GM12878 (cell line): ENCODE results near the gene C15orf61. TPM values are rescaled to one million over a fixed set of nuclear protein-coding genes. Genes with fewer than 3 reads are reported as not detected.

ENCODE experiments used
- ATAC-seq: fragments of 200-7000 bp; cut with Tn5 transposase; 3 replicates; pipeline ENCODE4 v1.9.1; 2020; ENCODE audit warnings: mild to moderate bottlenecking, moderate library complexity
- BruUV-seq: library from RNA; stranded (reverse); fragments of 400-500 nt; replicated peaks from 2 replicates; lab custom pipeline; 2021; lab: Mats Ljungman, UMichigan
- CTCF ChIA-PET: fragments of 300-600 bp; sonication (Branson Sonifier 250); formaldehyde crosslinking; extraction: SDS; loops from one replicate; lab custom pipeline; 2021; ENCODE audit warnings: inconsistent platforms; lab: Yijun Ruan, JAX
- POLR2A ChIA-PET: fragments of 350-600 bp; formaldehyde crosslinking; extraction: SDS; loops from one replicate; lab custom pipeline; 2021; ENCODE audit warnings: inconsistent platforms; lab: Charles Lee
- RAD21 ChIA-PET: fragments of 300-600 bp; sonication (Branson Sonifier 250); formaldehyde crosslinking; loops from one replicate; lab custom pipeline; 2023; ENCODE audit warnings: antibody characterized with exemption; ENCODE audit not compliant: unreplicated experiment; lab: Charles Lee
- SMC1A ChIA-PET: fragments of 300-600 bp; sonication (Branson Sonifier 250); formaldehyde crosslinking; loops from one replicate; lab custom pipeline; 2023; ENCODE audit not compliant: unreplicated experiment, uncharacterized antibody; lab: Charles Lee
- DNase-seq: peaks from one replicate; pipeline ENCODE4 v3.0.0-alpha.2; 2011; ENCODE audit warnings: low read depth, low spot score
- FAIRE-seq: peaks from 3 replicates; lab custom pipeline; 2011; peaks lifted over from hg19 to GRCh38; lab: Jason Lieb, UNC
- H2AFZ ChIP-seq: 2 replicates; pipeline ENCODE4 v1.6.0; 2011; ENCODE audit warnings: low read depth, low read length, control low read depth; ENCODE audit not compliant: control insufficient read depth
- H3K27ac ChIP-seq: 2 replicates; pipeline ENCODE4 v1.5.1; 2011; ENCODE audit warnings: control low read depth; ENCODE audit not compliant: control insufficient read depth, insufficient read depth
- H3K27me3 ChIP-seq, 2 experiments: replicated peaks in 1 of 2; 2 replicates each; pipeline versions ENCODE4 v1.6.0 to v1.6.1; 2011; ENCODE audit warnings: low read length in 1 of 2; ENCODE audit not compliant: control insufficient read depth in 2 of 2, insufficient read depth in 2 of 2
- H3K36me3 ChIP-seq, 2 experiments: 2 replicates each; pipeline ENCODE4 v1.5.1; 2011; ENCODE audit warnings: low read length in 1 of 2; ENCODE audit not compliant: control insufficient read depth in 2 of 2, insufficient read depth in 2 of 2
- H3K4me1 ChIP-seq: 2 replicates; pipeline ENCODE4 v1.6.1; 2011; ENCODE audit warnings: mild to moderate bottlenecking, low read length, moderate library complexity, mixed read lengths; ENCODE audit not compliant: control insufficient read depth, insufficient read depth
- H3K4me2 ChIP-seq: 2 replicates; pipeline ENCODE4 v1.6.0; 2011; ENCODE audit warnings: control low read depth; ENCODE audit not compliant: control insufficient read depth, insufficient read depth
- H3K4me3 ChIP-seq: fragments of 200-600 bp; sonication (generic); 2 replicates; pipeline ENCODE4 v1.5.1; 2016
- H3K79me2 ChIP-seq: 2 replicates; pipeline ENCODE4 v1.6.0; 2011; ENCODE audit warnings: low read length; ENCODE audit not compliant: control insufficient read depth, insufficient read depth
- H3K9ac ChIP-seq: 2 replicates; pipeline ENCODE4 v1.8.0; 2011; ENCODE audit warnings: low read length, control low read depth, mixed read lengths; ENCODE audit not compliant: control insufficient read depth, insufficient read depth
- H3K9me3 ChIP-seq: replicated peaks from 3 replicates; pipeline ENCODE4 v1.5.1; 2011; ENCODE audit warnings: mild to moderate bottlenecking, low read length; ENCODE audit not compliant: control insufficient read depth, insufficient read depth
- H4K20me1 ChIP-seq: 2 replicates; pipeline ENCODE4 v1.6.0; 2011; ENCODE audit not compliant: control insufficient read depth, insufficient read depth
- BCL11A ChIP-seq: IDR thresholded peaks from 2 replicates; pipeline ENCODE4 v1.6.1; 2011; ENCODE audit warnings: low read depth, low read length
- FOXK2 ChIP-seq: fragments of 450-650 bp; IDR thresholded peaks from 2 replicates; pipeline ENCODE4 v1.6.1; 2017; ENCODE audit warnings: mild to moderate bottlenecking, moderate library complexity
- JUND ChIP-seq: IDR thresholded peaks from 2 replicates; pipeline ENCODE4 v1.6.1; 2012; ENCODE audit warnings: low read depth, mild to moderate bottlenecking, low read length, improper control_type of control experiment, moderate library complexity
- POU2F2 ChIP-seq: IDR thresholded peaks from 3 replicates; pipeline ENCODE4 v1.6.1; 2011; ENCODE audit warnings: low read depth, mild to moderate bottlenecking, low read length, borderline replicate concordance
- ZBTB11 ChIP-seq: fragments of 450-650 bp; formaldehyde crosslinking; IDR thresholded peaks from 2 replicates; pipeline ENCODE4 v1.5.0; 2022; ENCODE audit warnings: mild to moderate bottlenecking, missing genetic modification characterization
- WGBS: methylation state at CpG from one replicate; pipeline ENCODE4 v1.1.6; 2016; ENCODE audit warnings: low lambda C conversion rate; ENCODE audit not compliant: insufficient replicate concordance, insufficient coverage; ENCODE audit errors: missing lambda C conversion rate; 5-methylcytosine and 5-hydroxymethylcytosine counted together
- in situ Hi-C: fragments of 300-500 bp; cut with MboI; formaldehyde crosslinking; loops from 9 replicates; pipeline ENCODE4 v1.14.3; 2018; ENCODE audit warnings: mixed read lengths
- intact Hi-C: fragments of 100-400 bp; cut with micrococcal nuclease; formaldehyde crosslinking; loops from one replicate; pipeline ENCODE4 v1.14.2; 2022; ENCODE audit not compliant: unreplicated experiment
- polyA plus RNA-seq, 11 experiments: library from polyadenylated mRNA; depleted of rRNA in 4 of 11; unstranded in 6 of 11; stranded (reverse) in 5 of 11; fragments of >200 nt; fragmentation: Nextera tagmentation in 4 of 11; fragmentation: Illumina TruSeq in 1 of 11; extraction: Ambion mirVana in 4 of 11; extraction: Trizol in 1 of 11; gene quantifications; 1 replicate in 1 of 11; 2 replicates in 10 of 11; pipeline versions ENCODE4 v1.2.1 to v1.2.3, GENCODE V29; 2011 to 2016; ENCODE audit warnings: inconsistent platforms in 2 of 11, missing spikeins in 2 of 11, low read depth in 1 of 11
- total RNA-seq, 4 experiments: library from RNA; depleted of rRNA in 3 of 4; stranded (reverse); fragments of >200 nt in 3 of 4; fragmentation: Illumina TruSeq in 1 of 4; extraction: Trizol in 1 of 4; gene quantifications; 2 replicates each; pipeline versions ENCODE4 v1.2.1 to v1.2.3, GENCODE V29; 2013 to 2021

The C15orf61 gene
- total and polyA plus RNA-seq, 10 of the 15 experiments (the other 5 are each of a cell fraction or from before 2014, with no cell fraction given) = 1.4 to 8.7 (median 4.3) TPM

- no peak overlapping the region for H3K4me3 ChIP-seq
- POLR2A ChIA-PET = interaction anchor here (1.5 kb wide), 1 partner anchor 13 kb away, joined by 7 read pairs; no protein-coding TSS in a partner anchor
- SMC1A ChIA-PET = interaction anchor here (1.0 to 3.9 kb wide), 9 partner anchors 8 to 45 kb away, joined by 3 to 19 read pairs (median 4); partner anchors contain the start of gene C15orf61
- peaks cover 3% of the 10 kb centered on the region in 2 experiments; a peak in 1 of 4 replicates for H3K36me3 ChIP-seq
- peak; percentile 52 for ATAC-seq
- H2AFZ ChIP-seq = no peak overlapping the region
- in situ Hi-C loops = loop anchor here (25.0 kb wide), 1 partner anchor 1263 kb away; the partner anchor contains the start of gene ANP32A
- TF ChIP-seq JUND (no peak), POU2F2 (peak; percentile 34; the same call in 1 of the 3 replicates)
- TF ChIP-seq, all 136 proteins: peak for 1
- Histone ChIP-seq H3K4me2 (no peak overlapping the region), H3K27me3 (no peaks in the 10 kb centered on the region), H3K27ac (no peak overlapping the region), H3K4me1 (peaks cover 5% of the 10 kb centered on the region), H3K9me3 (no peaks in the 10 kb centered on the region), H3K79me2 (no peaks in the 10 kb centered on the region), H4K20me1 (no peaks in the 10 kb centered on the region), H3K9ac (no peak overlapping the region)
- 89% methylated on average over 8 of the region's 8 CpGs for WGBS
- FAIRE-seq (no peak), DNase-seq (no peak)
- intact Hi-C loops = no loop called here
- ChIA-PET RAD21 (interaction anchor here (0.7 to 1.3 kb wide), 4 partner anchors 27 to 92 kb away, joined by 3 read pairs; partner anchors contain the start of gene C15orf61), CTCF (interaction anchor here (0.8 to 1.5 kb wide), 6 partner anchors 11 to 287 kb away, joined by 3 to 6 read pairs (median 5); no protein-coding TSS in a partner anchor)
- BruUV-seq = no TSS peak
These were observed 28.1 kb downstream of the C15orf61 start for GRCh38 chr15:67548862-67549651.

GRCh38 chr15:67549736-67550135 lies 28.8 kb downstream of the C15orf61 start:
- in situ Hi-C loops (loop anchor here (25.0 kb wide), 1 partner anchor 1263 kb away; the partner anchor contains the start of gene ANP32A), intact Hi-C loops (no loop called here)
- CTCF ChIA-PET = interaction anchor here (0.8 to 1.5 kb wide), 6 partner anchors 11 to 286 kb away, joined by 3 to 6 read pairs (median 5); no protein-coding TSS in a partner anchor
- peaks cover 5% of the 10 kb centered on the region for H3K4me1 ChIP-seq
- H3K4me2 ChIP-seq = no peak overlapping the region
- FAIRE-seq (no peak), ATAC-seq (no peak), DNase-seq (no peak)
- SMC1A ChIA-PET = interaction anchor here (0.7 to 3.9 kb wide), 11 partner anchors 8 to 60 kb away, joined by 3 to 19 read pairs (median 3); no protein-coding TSS in a partner anchor
- no peak overlapping the region for H3K4me3 ChIP-seq
- H3K9ac ChIP-seq = no peak overlapping the region
- no peaks in the 10 kb centered on the region for H3K9me3 ChIP-seq
- H4K20me1 ChIP-seq = no peaks in the 10 kb centered on the region
- RAD21 ChIA-PET = interaction anchor here (0.7 to 1.3 kb wide), 4 partner anchors 27 to 92 kb away, joined by 3 read pairs; partner anchors contain the start of gene C15orf61
- H3K79me2 ChIP-seq = no peaks in the 10 kb centered on the region
- no peak overlapping the region for H2AFZ ChIP-seq
- BruUV-seq = no TSS peak
- POLR2A ChIA-PET = interaction anchor here (0.6 to 1.5 kb wide), 2 partner anchors 12 to 51 kb away, joined by 3 to 7 read pairs; no protein-coding TSS in a partner anchor
- 92% methylated on average over 3 of the region's 3 CpGs for WGBS
- peaks cover 3% of the 10 kb centered on the region in 2 experiments; a peak in 1 of 4 replicates for H3K36me3 ChIP-seq
- H3K27me3 ChIP-seq = no peaks in the 10 kb centered on the region
- no peak overlapping the region for H3K27ac ChIP-seq
- TF ChIP-seq BCL11A = no peak
- TF ChIP-seq ZBTB11 (CRISPR knock-in tag) = no peak
- no peak for TF ChIP-seq FOXK2
